Body of pancreas (tissue), 4 donors: ENCODE measurements around the gene RBM23. TPM values are rescaled to one million over a fixed set of nuclear protein-coding genes. Genes with fewer than 3 reads are reported as not detected.

Experiments used
- ATAC-seq: fragments of 150-250 bp; one replicate; pipeline ENCODE4 v1.9.1; 2016
- DNase-seq, 4 donors: peaks; one replicate each; pipeline ENCODE4 v3.0.0-alpha.2; 2019
- H3K27ac ChIP-seq, 4 donors: fragments of 200-600 bp; sonication (generic); 1 replicate in 3 of 4; 2 replicates in 1 of 4; pipeline versions ENCODE4 v1.5.1 to v1.6.1; 2016 to 2019; ENCODE audit warnings: mild to moderate bottlenecking in 1 of 4, mixed read lengths in 1 of 4, moderate library complexity in 1 of 4
- H3K27me3 ChIP-seq, 2 donors: fragments of 200-600 bp; sonication (generic); one replicate each; pipeline ENCODE4 v1.6.0; 2016; ENCODE audit warnings: mild to moderate bottlenecking in 1 of 2
- H3K36me3 ChIP-seq, 2 donors: fragments of 200-600 bp; sonication (generic); replicated peaks in 1 of 2; 2 replicates each; pipeline ENCODE4 v1.5.1; 2016; ENCODE audit warnings: low read depth in 2 of 2; ENCODE audit not compliant: insufficient read depth in 1 of 2
- H3K4me1 ChIP-seq: fragments of 200-600 bp; sonication (generic); one replicate; pipeline ENCODE4 v1.6.0; 2016
- H3K4me3 ChIP-seq, 2 donors: fragments of 200-600 bp; sonication (generic); 1 replicate in 1 of 2; 2 replicates in 1 of 2; pipeline ENCODE4 v1.5.1; 2016 to 2019
- H3K9me3 ChIP-seq, 3 donors: fragments of 200-600 bp; sonication (generic); 1 replicate in 2 of 3; 2 replicates in 1 of 3; pipeline ENCODE4 v1.5.1; 2016
- CTCF ChIP-seq, 7 experiments: fragments of 450-650 bp in 4 of 7; fragments of 200-600 bp in 3 of 7; sonication (generic) in 3 of 7; IDR thresholded peaks; one replicate each; pipeline ENCODE4 v1.5.1; 2016 to 2019; ENCODE audit warnings: antibody characterized with exemption in 7 of 7
- POLR2A ChIP-seq, 3 donors: fragments of 450-650 bp; IDR thresholded peaks; one replicate each; pipeline ENCODE4 v1.6.1; 2016; ENCODE audit warnings: antibody characterized with exemption in 3 of 3, mild to moderate bottlenecking in 2 of 3
- WGBS, 2 donors: methylation state at CpG; one replicate each; pipeline ENCODE4 v1.1.5; 2017; 5-methylcytosine and 5-hydroxymethylcytosine counted together
- intact Hi-C: fragments of 100-400 bp; cut with DNase I; formaldehyde crosslinking; loops from one replicate; pipeline ENCODE4 v1.15.1; 2023
- total RNA-seq, 2 donors: library from RNA; depleted of rRNA; stranded (reverse); fragments of >200 nt; gene quantifications; one replicate each; pipeline ENCODE4 v1.1.0, GENCODE V29; 2016

Gene RBM23
- total RNA-seq, 2 donors from 2014 or later: 39.4 to 219 TPM

- 86 to 87% methylated on average over 5 of the region's 5 CpGs for WGBS, 2 donors
- intact Hi-C loops: no loop called here
- Histone ChIP-seq H3K9me3 (no peaks in the 10 kb centered on the region), H3K27ac (no peak overlapping the region), H3K4me3 (no peak overlapping the region), H3K27me3 (no peaks in the 10 kb centered on the region), H3K4me1 (no peaks in the 10 kb centered on the region), H3K36me3 (peaks cover 9 to 22% of the 10 kb centered on the region in 2 donors)
- TF ChIP-seq CTCF (IDR thresholded peaks at IDR 0.05): no peak
- no peak for TF ChIP-seq POLR2A (IDR thresholded peaks at IDR 0.05)
- ATAC-seq (no peak), DNase-seq (no peak)
These were observed 8.0 kb downstream of the RBM23 start for GRCh38 chr14:22910916-22911315.

DNA sequence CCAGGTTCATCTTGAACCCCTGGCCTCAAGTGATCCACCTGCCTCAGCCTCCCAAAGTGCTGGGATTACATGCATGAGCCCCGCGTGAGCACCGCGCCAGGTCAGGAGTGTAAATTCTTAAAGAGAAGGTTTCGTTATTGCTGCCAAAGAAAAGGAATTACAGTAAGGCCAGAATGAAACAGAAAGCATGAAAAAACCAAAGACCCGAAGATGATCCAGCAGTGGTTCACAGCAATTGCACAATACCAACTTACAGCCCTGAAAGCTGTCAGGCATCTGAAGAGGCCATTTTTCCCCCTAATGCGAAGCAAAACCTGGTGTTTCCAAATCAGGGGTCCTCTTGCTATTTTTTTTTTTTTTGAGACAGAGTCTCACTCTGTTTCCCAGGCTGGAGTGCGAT lies 10.3 kb downstream of the RBM23 start:
- Histone ChIP-seq H3K4me3 (no peak overlapping the region), H3K27me3 (no peaks in the 10 kb centered on the region), H3K27ac (no peak overlapping the region), H3K9me3 (no peaks in the 10 kb centered on the region), H3K4me1 (peaks cover 8% of the 10 kb centered on the region), H3K36me3 (peaks cover 24 to 33% of the 10 kb centered on the region in 2 donors)
- DNase-seq (no peak), ATAC-seq (no peak)
- TF ChIP-seq CTCF (IDR thresholded peaks at IDR 0.05) (no peak), POLR2A (IDR thresholded peaks at IDR 0.05) (no peak)
- 85 to 91% methylated on average over 8 of the region's 8 CpGs for WGBS, 2 donors
- intact Hi-C loops: no loop called here

- H3K4me1 ChIP-seq: peaks cover 17% of the 10 kb centered on the region
- no peaks in the 10 kb centered on the region for H3K9me3 ChIP-seq
- TF ChIP-seq POLR2A (IDR thresholded peaks at IDR 0.05): no peak
- TF ChIP-seq CTCF (IDR thresholded peaks at IDR 0.05): no peak
- H3K36me3 ChIP-seq: peaks cover 24 to 33% of the 10 kb centered on the region in 2 donors
- H3K4me3 ChIP-seq: no peak overlapping the region
- H3K27ac ChIP-seq: no peak overlapping the region
- ATAC-seq (no peak), DNase-seq (no peak)
- no peaks in the 10 kb centered on the region for H3K27me3 ChIP-seq
- intact Hi-C loops: no loop called here
- WGBS, 2 donors: 75 to 85% methylated on average over 3 of the region's 3 CpGs
These were observed 11.5 kb downstream of the RBM23 start for GRCh38 chr14:22907429-22907828.

DNA sequence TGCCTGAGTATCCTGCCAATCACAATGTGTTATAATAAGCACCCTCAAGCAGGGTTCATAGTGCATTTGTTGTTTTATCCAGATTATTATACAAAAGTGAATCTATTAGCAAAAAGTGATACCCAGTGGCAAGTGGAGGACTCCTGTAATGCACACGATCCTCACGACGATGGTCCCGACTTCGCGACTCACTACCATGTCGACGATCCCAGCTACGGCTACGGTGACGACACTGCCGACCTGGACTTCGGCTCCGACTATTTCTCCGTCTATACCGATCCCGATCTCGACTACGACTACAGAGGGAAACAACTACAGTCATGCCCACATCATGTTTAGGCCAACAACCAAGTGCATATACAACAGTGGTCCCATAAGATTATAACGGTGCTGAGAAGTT lies 12.9 kb downstream of the RBM23 start:
- no peaks in the 10 kb centered on the region for H3K27me3 ChIP-seq
- no peak for ATAC-seq
- peaks cover 17% of the 10 kb centered on the region for H3K4me1 ChIP-seq
- H3K36me3 ChIP-seq: peaks cover 30 to 39% of the 10 kb centered on the region in 2 donors
- no peak overlapping the region for H3K4me3 ChIP-seq
- WGBS, 2 donors: 94 to 99% methylated on average over 20 of the region's 20 CpGs
- TF ChIP-seq POLR2A (IDR thresholded peaks at IDR 0.05) (no peak), CTCF (IDR thresholded peaks at IDR 0.05) (no peak)
- no peak overlapping the region for H3K27ac ChIP-seq
- intact Hi-C loops: no loop called here
- no peak for DNase-seq
- no peaks in the 10 kb centered on the region for H3K9me3 ChIP-seq

- Histone ChIP-seq H3K36me3 (peaks cover 34 to 44% of the 10 kb centered on the region in 2 donors), H3K4me3 (no peak overlapping the region), H3K27ac (no peak overlapping the region), H3K27me3 (no peaks in the 10 kb centered on the region), H3K9me3 (no peaks in the 10 kb centered on the region), H3K4me1 (peaks cover 17% of the 10 kb centered on the region)
- intact Hi-C loops: no loop called here
- no peak for TF ChIP-seq POLR2A (IDR thresholded peaks at IDR 0.05)
- TF ChIP-seq CTCF (IDR thresholded peaks at IDR 0.05): no peak
- ATAC-seq: no peak
- whole genome bisulfite sequencing, 2 donors: 94% methylated on average over 4 of the region's 4 CpGs
- DNase-seq: no peak
These were observed 13.3 kb downstream of the RBM23 start for GRCh38 chr14:22905627-22906026.
